ENCODE measurements around the gene AIF1L. TPM values are rescaled to one million over a fixed set of nuclear protein-coding genes. Genes with fewer than 3 reads are reported as not detected.
A peak's percentile ranks its signal among the peaks of the same experiment; 100 is the strongest.
"Not testable (repeated sequence)": the region's sequence is repeated elsewhere in the genome, so short reads cannot be mapped to it uniquely, and the experiment has no call there.

Gene AIF1L
- total RNA-seq, 1 donor, result 4.8 TPM

GRCh38 chr9:131097948-131098278, 1.6 kb downstream of the AIF1L start:
- DNase-seq (ENCODE audit: low read depth in 2 of 3, low spot score in 2 of 3), result no peak

DNA sequence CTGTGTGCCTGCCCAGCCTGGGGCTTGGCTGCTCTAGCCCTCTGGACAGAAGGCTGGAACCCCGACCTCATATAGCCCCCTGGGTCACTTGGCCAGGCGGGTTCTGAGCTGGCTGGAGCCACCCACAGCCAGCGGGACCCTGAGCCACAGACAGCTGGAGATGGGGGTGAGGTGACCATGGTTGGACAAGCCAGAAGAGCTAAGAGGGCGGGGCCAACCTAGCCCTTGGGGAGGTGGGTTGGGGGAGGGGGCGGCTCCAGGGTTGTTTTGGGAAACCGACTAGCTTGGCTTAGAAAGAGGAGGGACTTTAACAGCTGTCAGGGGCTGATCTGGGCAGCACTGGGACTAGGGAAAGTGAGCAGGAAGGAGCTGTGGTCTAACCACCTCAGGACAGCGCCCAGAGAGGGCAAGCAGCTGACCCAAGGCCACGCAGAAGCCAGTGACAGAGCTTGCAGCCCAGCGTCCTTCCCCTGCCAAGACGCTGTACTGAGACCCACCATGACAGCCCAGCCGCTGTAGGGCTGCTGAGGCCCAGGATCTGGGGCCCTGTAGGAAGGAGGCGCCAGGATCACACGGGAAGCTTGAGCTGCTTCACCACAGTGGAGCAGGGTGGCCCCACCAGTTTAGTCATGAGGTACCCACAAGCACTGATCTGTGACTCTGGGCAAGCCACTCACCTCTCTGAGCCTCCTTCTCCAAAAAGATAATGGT, 2.2 kb downstream of the AIF1L start:
- DNase-seq (ENCODE audit: low read depth in 2 of 3, low spot score in 2 of 3), result no peak

GRCh38 chr9:131099102-131099606, 2.8 kb downstream of the AIF1L start:
- no peak for DNase-seq (ENCODE audit: low read depth in 2 of 3, low spot score in 2 of 3)

- DNase-seq (ENCODE audit: low read depth in 2 of 3, low spot score in 2 of 3), result not testable (repeated sequence)
Measured at GRCh38 chr9:131099845-131100244, 3.5 kb downstream of the AIF1L start.

GRCh38 chr9:131100445-131100844, 4.1 kb downstream of the AIF1L start:
- DNase-seq (ENCODE audit: low read depth in 2 of 3, low spot score in 2 of 3), result no peak

DNA sequence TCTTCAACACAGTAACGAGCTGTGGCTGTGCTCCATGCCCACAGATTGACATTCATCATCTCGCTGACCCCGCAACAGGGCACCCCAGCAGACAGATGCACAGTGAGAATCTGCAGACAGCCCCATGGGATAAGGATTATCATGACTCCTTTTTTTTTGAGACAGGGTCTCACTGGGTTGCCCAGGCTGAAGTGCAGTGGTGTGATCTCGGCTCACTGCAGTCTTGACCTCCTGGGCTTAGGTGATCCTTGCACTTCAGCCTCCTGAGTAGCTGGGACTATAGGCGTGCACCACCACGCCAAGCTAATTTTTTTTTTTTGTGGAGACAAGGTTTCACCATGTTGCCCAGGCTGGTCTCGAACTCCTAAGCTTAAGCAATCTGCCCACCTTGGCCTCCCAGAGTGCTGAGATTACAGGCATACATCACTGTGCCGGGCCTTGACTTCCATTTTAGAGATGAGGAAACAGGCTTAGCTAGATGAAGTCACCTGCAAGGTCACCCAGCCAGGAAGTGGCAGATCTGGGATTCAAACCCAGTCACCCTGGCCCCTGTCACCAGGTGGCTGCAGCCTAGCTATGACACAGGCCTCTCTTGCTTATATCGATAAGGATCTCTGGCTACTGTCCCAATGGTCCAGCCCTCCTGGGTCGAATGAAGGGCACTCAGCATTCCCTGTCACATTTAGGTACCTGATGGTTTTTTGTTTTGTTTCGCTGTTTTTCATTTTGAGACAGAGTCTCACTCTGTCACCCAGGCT, 5.1 kb downstream of the AIF1L start:
- no peak for DNase-seq (ENCODE audit: low read depth in 2 of 3, low spot score in 2 of 3)

DNA sequence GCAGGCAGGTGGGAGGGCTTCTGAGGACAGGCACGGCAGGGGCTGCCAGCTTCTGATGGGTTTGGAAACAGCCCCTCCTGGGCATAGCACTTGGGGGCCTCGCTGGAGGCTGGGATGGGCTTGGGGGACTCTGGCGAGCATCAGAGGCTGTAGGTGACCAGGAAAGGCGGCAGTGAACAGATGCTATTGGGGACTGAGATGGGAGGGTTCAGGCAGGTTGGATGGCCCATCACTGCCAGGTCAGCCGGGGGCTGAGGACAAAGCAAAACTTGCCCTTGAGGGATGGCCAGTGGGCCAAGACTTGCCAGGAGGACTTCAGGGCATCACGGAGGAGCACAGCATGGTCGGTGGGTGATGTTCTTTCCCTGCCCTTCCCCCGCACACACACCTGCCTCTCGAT, 6.7 kb downstream of the AIF1L start:
- no peak for DNase-seq (ENCODE audit: low read depth in 2 of 3, low spot score in 2 of 3)

DNA sequence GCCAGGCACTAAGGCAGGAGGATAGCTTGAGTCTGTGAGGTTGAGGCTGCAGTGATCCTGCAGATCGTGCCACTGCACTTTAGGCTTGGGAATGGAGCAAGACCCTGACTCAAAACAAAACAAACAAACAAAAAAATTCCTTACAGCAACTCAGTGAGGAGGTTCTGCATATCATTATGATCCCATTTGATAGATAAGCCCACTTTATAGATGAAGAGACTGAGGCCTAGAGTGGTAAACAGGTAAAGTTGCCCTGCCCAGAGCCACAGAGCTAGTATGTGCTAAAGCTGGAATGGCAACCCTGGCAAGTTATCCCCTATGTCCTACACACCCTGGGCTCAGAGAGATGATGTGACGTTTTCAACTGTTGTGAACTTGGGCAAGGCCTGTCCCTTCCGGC, 7.2 kb downstream of the AIF1L start:
- no peak for DNase-seq (ENCODE audit: low read depth in 2 of 3, low spot score in 2 of 3)

DNA sequence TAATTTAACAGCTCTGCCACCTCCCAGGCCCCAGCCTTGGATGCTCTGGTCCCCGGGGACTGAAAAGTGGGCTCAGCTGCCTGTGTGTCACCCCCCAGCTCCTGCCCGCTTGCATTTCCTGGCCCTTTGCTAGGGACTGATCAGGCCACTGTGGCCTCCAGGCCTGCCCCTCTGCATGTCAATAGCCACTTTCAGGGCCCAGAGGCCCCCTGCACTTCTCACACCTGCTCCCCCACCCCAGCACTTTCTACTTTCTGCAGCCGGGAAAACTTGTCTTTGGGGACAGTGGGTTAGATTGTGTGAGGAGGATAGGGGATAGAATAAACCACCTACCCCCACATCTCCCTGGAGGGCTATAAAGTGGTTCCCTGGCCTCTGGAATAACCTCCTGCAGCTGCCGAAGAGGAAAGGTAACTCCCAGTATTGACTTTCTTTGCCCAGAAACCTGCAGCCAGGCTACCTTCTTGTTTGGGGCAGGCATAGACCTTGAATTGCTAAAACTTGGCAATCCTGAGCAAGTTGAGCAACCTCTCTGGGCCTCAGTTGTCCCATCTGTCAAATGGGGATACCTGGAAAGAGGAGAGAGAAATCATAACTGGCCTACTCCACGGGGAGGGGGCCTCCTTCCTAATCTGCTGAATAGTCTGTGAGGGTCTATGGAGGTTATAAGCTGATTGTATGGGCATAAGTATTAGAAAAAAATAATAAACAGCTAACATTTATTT, 7.8 kb downstream of the AIF1L start:
- no peak for DNase-seq (ENCODE audit: low read depth in 2 of 3, low spot score in 2 of 3)

- DNase-seq (ENCODE audit: low read depth in 2 of 3, low spot score in 2 of 3), result no peak
Measured at GRCh38 chr9:131105952-131106351, 9.6 kb downstream of the AIF1L start.

DNA sequence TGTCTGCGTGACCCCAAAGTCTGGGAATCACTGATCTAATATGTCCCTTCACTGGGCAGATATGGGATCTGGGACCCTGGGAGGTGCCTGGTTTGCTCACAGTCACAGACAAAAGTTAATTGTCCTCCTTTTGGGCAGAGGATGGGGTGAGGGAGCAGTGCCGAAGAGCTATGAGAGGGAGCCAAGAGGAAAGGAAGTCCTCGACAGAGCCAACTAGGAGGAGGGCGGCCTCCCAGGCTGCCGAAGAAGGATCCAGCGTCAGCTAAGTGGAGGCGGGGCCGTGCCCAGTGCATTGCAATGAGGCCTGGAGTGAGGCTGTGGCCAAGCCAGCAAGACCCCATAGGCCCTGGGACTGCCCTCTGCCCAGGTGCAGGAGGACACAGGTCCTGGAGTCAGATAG, 11.4 kb downstream of the AIF1L start:
- DNase-seq (ENCODE audit: low read depth in 2 of 3, low spot score in 2 of 3), result no peak

DNA sequence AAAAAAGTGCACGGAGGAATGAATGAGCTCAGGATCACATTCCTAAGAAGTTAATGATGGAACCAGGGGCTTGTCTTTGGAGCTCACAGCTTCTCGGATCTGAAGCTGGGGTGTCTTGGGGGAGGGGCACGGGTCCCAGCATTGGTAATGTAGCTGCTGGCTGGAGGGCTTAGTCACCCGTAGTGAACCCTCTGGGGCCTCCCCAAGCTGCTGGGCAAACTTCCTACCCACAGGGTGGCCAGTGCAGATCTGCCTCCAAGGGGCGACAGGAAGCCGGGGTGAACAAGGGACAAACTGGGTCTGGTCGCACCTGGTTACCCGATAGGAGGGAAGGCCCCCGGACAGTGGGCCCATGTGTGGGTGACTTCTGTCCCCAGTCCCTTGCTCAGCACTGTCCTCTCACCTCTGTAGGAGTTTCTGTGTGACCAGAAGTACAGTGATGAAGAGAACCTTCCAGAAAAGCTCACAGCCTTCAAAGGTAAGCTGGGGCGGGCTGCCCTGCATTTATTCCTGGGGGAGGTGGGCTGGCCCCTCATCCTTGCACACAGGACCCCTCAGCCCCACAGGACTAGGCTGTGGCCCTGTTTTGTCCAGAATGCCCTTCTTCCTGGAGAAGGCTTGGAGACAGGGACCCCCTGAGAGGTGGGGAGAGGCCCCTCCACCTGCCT, 15.0 kb downstream of the AIF1L start:
- DNase-seq (ENCODE audit: low read depth in 2 of 3, low spot score in 2 of 3), result no peak

DNA sequence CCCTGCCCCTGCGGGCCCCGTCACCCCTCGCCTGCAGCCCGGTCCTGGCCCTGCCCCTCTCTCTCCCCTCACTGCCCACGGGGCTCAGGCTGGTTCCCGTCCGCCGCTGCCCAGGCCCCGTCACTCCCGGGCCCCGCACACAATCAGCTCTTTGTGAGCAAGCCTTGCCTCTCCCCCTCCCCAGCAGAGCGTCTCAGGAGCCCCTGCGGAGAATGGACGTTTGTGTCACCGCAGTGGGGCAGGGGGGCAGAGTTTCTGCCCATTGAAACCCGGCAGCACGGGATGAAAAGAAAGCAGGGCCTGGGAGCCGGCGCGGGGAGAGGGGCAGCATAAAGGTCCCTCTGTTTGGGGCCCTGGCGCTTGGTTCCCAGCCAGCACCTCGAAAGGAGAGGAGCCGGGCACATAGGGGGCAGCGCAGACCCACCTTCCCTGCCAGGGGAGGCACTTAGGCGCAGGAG, 15.6 kb downstream of the AIF1L start:
- no peak for DNase-seq (ENCODE audit: low read depth in 2 of 3, low spot score in 2 of 3)

- DNase-seq (ENCODE audit: low read depth in 2 of 3, low spot score in 2 of 3), result no peak
Measured at GRCh38 chr9:131112374-131113154, 16.2 kb downstream of the AIF1L start.

DNA sequence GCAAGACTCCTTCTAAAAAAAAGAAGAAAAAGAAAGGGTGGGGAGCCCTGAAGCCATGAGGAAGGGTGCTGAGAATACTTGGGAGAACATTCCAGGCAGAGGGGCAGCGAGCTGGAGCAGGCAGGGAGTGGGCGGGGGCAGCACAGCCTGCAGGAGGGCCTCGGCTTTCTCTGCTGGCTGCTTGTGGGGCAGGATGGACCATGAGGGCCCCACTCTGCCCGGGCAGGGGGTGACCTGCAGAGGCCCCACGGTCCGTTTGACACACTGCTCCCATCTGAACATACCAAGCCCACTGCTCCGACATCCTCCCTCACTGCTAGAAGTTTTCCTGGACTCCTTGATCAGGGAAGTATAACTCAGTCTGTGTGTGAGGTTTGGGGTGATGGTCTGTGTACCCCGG, 17.3 kb downstream of the AIF1L start:
- no peak for DNase-seq (ENCODE audit: low read depth in 2 of 3, low spot score in 2 of 3)

- no peak for DNase-seq (ENCODE audit: low read depth in 2 of 3, low spot score in 2 of 3)
Measured at GRCh38 chr9:131114084-131114535, 17.8 kb downstream of the AIF1L start.

DNA sequence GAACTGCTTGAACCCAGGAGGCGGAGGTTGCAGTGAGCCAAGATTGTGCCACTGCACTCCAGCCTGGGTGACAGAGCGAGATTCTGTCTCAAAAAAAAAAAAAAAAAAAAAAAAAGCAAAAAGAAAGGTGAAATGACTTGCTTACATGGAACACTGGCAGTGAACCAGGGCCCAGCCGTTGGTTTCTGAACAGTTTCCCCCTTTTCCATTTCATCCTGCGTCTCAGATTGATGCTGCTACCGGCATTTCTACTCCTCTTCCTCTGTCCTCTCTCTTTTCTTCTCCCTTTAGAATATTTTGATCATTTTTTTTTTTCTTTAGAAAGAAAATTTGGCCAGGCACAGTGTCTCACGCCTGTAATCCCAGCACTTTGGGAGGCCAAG, 19.0 kb downstream of the AIF1L start:
- not testable (repeated sequence) for DNase-seq (ENCODE audit: low read depth in 2 of 3, low spot score in 2 of 3)

GRCh38 chr9:131116281-131117120, 20.2 kb downstream of the AIF1L start:
- no peak for DNase-seq (ENCODE audit: low read depth in 2 of 3, low spot score in 2 of 3)

DNA sequence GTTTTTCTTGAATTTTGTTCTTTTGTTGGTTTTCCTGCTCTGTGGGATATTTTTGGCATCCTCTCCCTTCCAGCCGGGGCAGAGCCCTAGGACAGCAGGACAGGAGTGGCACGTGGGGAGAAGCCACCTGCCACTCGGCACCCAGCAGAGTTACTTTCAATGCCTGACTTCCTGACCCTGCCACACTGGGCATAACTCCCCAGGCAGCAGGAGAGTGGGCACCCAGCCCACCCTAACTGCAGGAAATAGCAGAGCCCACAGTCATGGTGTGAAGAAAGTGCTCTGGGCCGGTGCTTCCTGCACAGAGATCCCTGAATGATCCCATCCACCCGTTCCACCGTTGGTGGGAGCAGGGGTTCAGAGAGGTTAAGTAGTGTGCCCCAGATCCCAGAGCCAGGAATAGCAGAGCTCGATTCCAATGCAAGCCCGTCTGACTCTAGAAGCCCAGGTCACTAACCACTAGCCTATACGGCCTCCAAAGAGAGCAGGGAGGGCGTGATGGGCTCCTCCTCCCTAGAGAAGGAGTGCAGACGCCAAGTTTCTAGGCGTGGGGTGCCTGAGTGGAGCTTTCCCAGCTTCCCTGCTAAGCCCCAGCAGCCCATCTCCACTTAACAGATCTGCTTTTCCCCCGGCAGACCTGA, 20.9 kb downstream of the AIF1L start:
- DNase-seq (ENCODE audit: low read depth in 2 of 3, low spot score in 2 of 3), result peak in 2 of 3 donors; percentile 14 to 39
